Subcutaneous abdominal adipose tissue (tissue), 5 donors: ENCODE results near the gene SYTL2.
"Not testable (repeated sequence)": the region's sequence is repeated elsewhere in the genome, so short reads cannot be mapped to it uniquely, and the experiment has no call there.

ENCODE experiments used
- H3K27ac ChIP-seq: one replicate; pipeline ENCODE4 v1.7.0; 2013; ENCODE audit warnings: low read depth, mild to moderate bottlenecking, inconsistent platforms, low read length, moderate library complexity
- H3K27me3 ChIP-seq, 5 donors: one replicate each; pipeline ENCODE4 v1.7.0; 2013; ENCODE audit warnings: low read length in 5 of 5, inconsistent platforms in 1 of 5; ENCODE audit not compliant: control insufficient read depth in 5 of 5, insufficient read depth in 4 of 5
- H3K36me3 ChIP-seq, 5 donors: one replicate each; pipeline ENCODE4 v1.7.0; 2013; ENCODE audit warnings: low read length in 5 of 5; ENCODE audit not compliant: control insufficient read depth in 5 of 5, insufficient read depth in 5 of 5
- H3K4me1 ChIP-seq, 5 donors: one replicate each; pipeline ENCODE4 v1.7.0; 2013; ENCODE audit warnings: low read length in 5 of 5, mild to moderate bottlenecking in 3 of 5, moderate library complexity in 1 of 5; ENCODE audit not compliant: control insufficient read depth in 5 of 5, insufficient read depth in 5 of 5
- H3K4me3 ChIP-seq, 5 donors: one replicate each; pipeline ENCODE4 v1.7.0; 2013; ENCODE audit warnings: low read length in 5 of 5, low read depth in 1 of 5
- H3K9ac ChIP-seq, 5 donors: one replicate each; pipeline ENCODE4 v1.7.0; 2013; ENCODE audit warnings: low read length in 5 of 5, mild to moderate bottlenecking in 4 of 5, moderate library complexity in 3 of 5
- H3K9me3 ChIP-seq, 5 donors: one replicate each; pipeline ENCODE4 v1.7.0; 2013; ENCODE audit warnings: low read length in 5 of 5; ENCODE audit not compliant: control insufficient read depth in 5 of 5
- donor health status: healthy.
- donor health status: healthy.
- donor health status: healthy.
- donor health status: healthy.
- donor health status: healthy.

The SYTL2 gene

GRCh38 chr11:85848006-85848405 lies 37.1 kb upstream of the SYTL2 start:
- no peak overlapping the region for H3K4me3 ChIP-seq
- H3K27ac ChIP-seq: no peak overlapping the region
- H3K27me3 ChIP-seq: no peaks in the 10 kb centered on the region
- H3K9me3 ChIP-seq: peaks cover 0 to 3% (median 0%) of the 10 kb centered on the region in 5 donors
- no peaks in the 10 kb centered on the region for H3K36me3 ChIP-seq
- no peak overlapping the region for H3K9ac ChIP-seq
- no peaks in the 10 kb centered on the region for H3K4me1 ChIP-seq

GRCh38 chr11:85847436-85847835 lies 36.5 kb upstream of the SYTL2 start:
- Histone ChIP-seq H3K4me3 (no peak overlapping the region), H3K36me3 (no peaks in the 10 kb centered on the region), H3K9me3 (peaks cover 0 to 3% (median 0%) of the 10 kb centered on the region in 5 donors), H3K9ac (no peak overlapping the region), H3K4me1 (no peaks in the 10 kb centered on the region), H3K27ac (no peak overlapping the region), H3K27me3 (no peaks in the 10 kb centered on the region)

- Histone ChIP-seq H3K27ac (no peak overlapping the region), H3K4me3 (no peak overlapping the region), H3K9ac (no peak overlapping the region), H3K4me1 (no peaks in the 10 kb centered on the region), H3K9me3 (no peaks in the 10 kb centered on the region), H3K27me3 (no peaks in the 10 kb centered on the region), H3K36me3 (no peaks in the 10 kb centered on the region)
Measured at GRCh38 chr11:85845124-85845631, 34.2 kb upstream of the SYTL2 start.

- peaks cover 0 to 2% (median 0%) of the 10 kb centered on the region in 5 donors for H3K36me3 ChIP-seq
- H3K4me3 ChIP-seq: no peak overlapping the region
- no peak overlapping the region for H3K27ac ChIP-seq
- no peaks in the 10 kb centered on the region for H3K9me3 ChIP-seq
- H3K27me3 ChIP-seq: no peaks in the 10 kb centered on the region
- H3K9ac ChIP-seq: no peak overlapping the region
- no peaks in the 10 kb centered on the region for H3K4me1 ChIP-seq
Measured at GRCh38 chr11:85844439-85845123, 33.6 kb upstream of the SYTL2 start.

DNA sequence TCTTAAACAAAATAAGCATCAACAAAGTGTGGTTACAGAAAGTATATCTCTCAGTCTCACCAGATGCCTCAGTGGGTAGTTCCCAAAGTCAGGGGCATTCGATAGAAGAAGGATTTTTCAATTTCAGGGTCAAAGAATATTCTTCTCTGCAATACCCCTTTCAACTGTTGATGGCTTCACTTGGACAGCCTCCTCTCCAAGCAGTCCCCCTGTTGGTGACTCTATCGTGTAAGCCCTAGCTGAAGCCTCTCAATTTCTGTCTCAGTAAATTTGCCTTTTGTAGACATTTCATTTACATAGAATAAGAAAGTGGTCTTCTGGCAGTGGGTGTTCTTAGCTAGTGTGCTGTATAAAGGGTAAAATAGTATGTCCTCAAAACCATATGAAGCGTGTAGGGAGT lies 33.0 kb upstream of the SYTL2 start:
- H3K27ac ChIP-seq: no peak overlapping the region

GRCh38 chr11:85840932-85841331 lies 30.0 kb upstream of the SYTL2 start:
- H3K9me3 ChIP-seq, H3K27ac ChIP-seq, H3K4me3 ChIP-seq, H3K4me1 ChIP-seq, H3K27me3 ChIP-seq, H3K36me3 ChIP-seq, H3K9ac ChIP-seq: not testable (repeated sequence)

More for the DNA sequence above, 33.0 kb upstream of the SYTL2 start:
- no peak overlapping the region for H3K4me3 ChIP-seq
- H3K27me3 ChIP-seq: no peaks in the 10 kb centered on the region
- H3K9ac ChIP-seq: no peak overlapping the region
- no peaks in the 10 kb centered on the region for H3K4me1 ChIP-seq
- H3K36me3 ChIP-seq: peaks cover 0 to 4% (median 0%) of the 10 kb centered on the region in 5 donors
- H3K9me3 ChIP-seq: no peaks in the 10 kb centered on the region

DNA sequence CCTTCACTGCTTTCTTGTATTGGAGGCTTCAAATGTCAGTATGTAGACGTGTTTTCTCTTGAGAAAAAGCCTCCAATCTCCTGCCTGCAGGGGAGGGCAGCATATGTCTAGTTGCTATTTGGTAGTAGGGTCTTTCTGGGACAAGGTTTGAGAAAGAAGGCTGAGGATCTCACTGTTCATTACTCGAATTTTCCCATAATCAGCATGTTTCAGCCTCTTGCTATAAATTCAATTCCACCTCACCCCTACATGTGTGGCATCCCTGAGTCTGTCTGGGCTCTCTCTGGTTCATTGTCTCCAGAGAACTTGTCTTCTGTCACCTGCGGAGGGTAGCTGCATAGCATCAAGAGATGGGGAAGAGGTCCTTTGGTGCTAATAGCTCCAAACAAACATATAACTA lies 24.8 kb upstream of the SYTL2 start:
- H3K4me1 ChIP-seq: no peaks in the 10 kb centered on the region
- H3K27me3 ChIP-seq: no peaks in the 10 kb centered on the region
- H3K27ac ChIP-seq: no peak overlapping the region
- no peak overlapping the region for H3K4me3 ChIP-seq
- peaks cover 0 to 10% (median 7%) of the 10 kb centered on the region in 5 donors for H3K9me3 ChIP-seq
- H3K9ac ChIP-seq: no peak overlapping the region
- H3K36me3 ChIP-seq: peaks cover 0 to 4% (median 0%) of the 10 kb centered on the region in 5 donors

DNA sequence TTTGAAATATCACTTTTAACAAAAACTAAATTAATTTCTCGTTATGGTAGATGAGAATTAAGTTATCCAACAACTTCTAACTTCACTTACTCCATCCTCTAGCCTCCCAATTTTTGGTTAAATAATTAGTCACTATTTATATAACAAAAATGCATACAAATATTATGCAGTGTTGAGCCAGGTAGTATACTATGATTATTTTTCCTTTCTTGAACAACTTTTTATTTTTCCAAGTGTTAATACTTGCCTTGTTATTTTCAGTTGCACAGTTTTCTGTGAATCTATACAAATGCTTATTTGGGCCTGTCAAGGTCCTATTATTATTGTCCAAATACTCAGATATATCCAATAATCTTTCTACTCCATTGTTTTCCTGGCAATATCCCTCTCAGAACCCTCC lies 24.3 kb upstream of the SYTL2 start:
- Histone ChIP-seq H3K27me3 (no peaks in the 10 kb centered on the region), H3K4me3 (no peak overlapping the region), H3K9ac (no peak overlapping the region), H3K27ac (no peak overlapping the region), H3K9me3 (peaks cover 0 to 10% (median 7%) of the 10 kb centered on the region in 5 donors), H3K36me3 (peaks cover 0 to 4% (median 0%) of the 10 kb centered on the region in 5 donors), H3K4me1 (no peaks in the 10 kb centered on the region)

- H3K36me3 ChIP-seq: no peaks in the 10 kb centered on the region
- peaks cover 0 to 9% (median 7%) of the 10 kb centered on the region in 5 donors for H3K9me3 ChIP-seq
- no peak overlapping the region for H3K9ac ChIP-seq
- H3K27ac ChIP-seq: no peak overlapping the region
- peaks cover 0 to 8% (median 4%) of the 10 kb centered on the region in 5 donors for H3K4me1 ChIP-seq
- H3K27me3 ChIP-seq: no peaks in the 10 kb centered on the region
- H3K4me3 ChIP-seq: no peak overlapping the region
Measured at GRCh38 chr11:85831050-85831449, 20.1 kb upstream of the SYTL2 start.

DNA sequence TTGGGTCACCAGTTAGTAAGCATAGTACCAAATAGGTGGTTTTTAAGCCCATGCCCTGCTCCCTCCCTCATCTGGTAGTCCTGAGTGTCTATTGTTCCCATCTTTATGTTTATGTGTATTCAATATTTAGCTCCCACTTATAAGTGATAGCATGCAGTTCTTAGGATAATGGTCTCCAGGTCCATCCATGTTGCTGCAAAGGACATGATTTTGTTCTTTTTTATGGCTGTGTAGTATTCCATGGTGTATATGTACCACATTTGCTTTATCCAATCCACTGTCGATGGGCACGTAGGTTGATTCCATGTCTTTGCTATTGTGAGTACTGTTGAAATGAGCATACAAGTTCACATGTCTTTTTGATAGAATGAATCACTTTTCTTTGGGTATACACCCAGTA lies 18.2 kb upstream of the SYTL2 start:
- Histone ChIP-seq H3K27me3 (no peaks in the 10 kb centered on the region), H3K36me3 (no peaks in the 10 kb centered on the region), H3K4me3 (no peak overlapping the region), H3K4me1 (peaks cover 0 to 8% (median 4%) of the 10 kb centered on the region in 5 donors), H3K9me3 (no peaks in the 10 kb centered on the region), H3K27ac (no peak overlapping the region), H3K9ac (no peak overlapping the region)
